ENCODE measurements around the gene PLN. TPM values are rescaled to one million over a fixed set of nuclear protein-coding genes. Genes with fewer than 3 reads are reported as not detected.

Gene PLN
- polyA plus RNA-seq, 1 donor = 4.4 TPM

- DNase-seq = peak; percentile 10
These were observed 32.7 kb downstream of the PLN start for GRCh38 chr6:118580585-118581419.

- no peak for DNase-seq
These were observed 33.4 kb downstream of the PLN start for GRCh38 chr6:118581489-118581959.

- DNase-seq = no peak
These were observed 36.8 kb downstream of the PLN start for GRCh38 chr6:118584911-118585310.

GRCh38 chr6:118586746-118587485, 38.8 kb downstream of the PLN start:
- DNase-seq = no peak

GRCh38 chr6:118588626-118589025, 40.5 kb downstream of the PLN start:
- DNase-seq = no peak

- DNase-seq = no peak
These were observed 41.1 kb downstream of the PLN start for GRCh38 chr6:118589186-118589585.

- DNase-seq = peak; percentile 9
These were observed 41.7 kb downstream of the PLN start for GRCh38 chr6:118589649-118590365.

- no peak for DNase-seq
These were observed 43.8 kb downstream of the PLN start for GRCh38 chr6:118591897-118592296.

- no peak for DNase-seq
These were observed 46.8 kb downstream of the PLN start for GRCh38 chr6:118594877-118595276.

- no peak for DNase-seq
These were observed 48.8 kb downstream of the PLN start for GRCh38 chr6:118596774-118597320.

- no peak for DNase-seq
These were observed 49.5 kb downstream of the PLN start for GRCh38 chr6:118597636-118598035.

GRCh38 chr6:118598324-118598723, 50.2 kb downstream of the PLN start:
- DNase-seq = no peak

GRCh38 chr6:118602300-118602699, 54.2 kb downstream of the PLN start:
- no peak for DNase-seq

GRCh38 chr6:118603372-118603771, 55.3 kb downstream of the PLN start:
- DNase-seq = no peak

- DNase-seq = no peak
These were observed 58.2 kb downstream of the PLN start for GRCh38 chr6:118606268-118606667.

GRCh38 chr6:118606858-118607257, 58.8 kb downstream of the PLN start:
- DNase-seq = no peak

Other genes with a start within 250 kb of the PLN start
- 20.0 TPM for gene CEP85L, start 103.3 kb downstream of the PLN start, polyA plus RNA-seq (ENCODE audit: insufficient read length)